DMS79 treated with DMSO at 0.1 percent for 48 hours (cell line): ENCODE measurements around the gene SBDS.
A peak's percentile ranks its signal among the peaks of the same experiment; 100 is the strongest.
"Not testable (repeated sequence)": the region's sequence is repeated elsewhere in the genome, so short reads cannot be mapped to it uniquely, and the experiment has no call there.

ENCODE experiments used
- DNase-seq: peaks from one replicate; lab custom pipeline; 2025; lab: John Stamatoyannopoulos, UW

Gene SBDS

DNA sequence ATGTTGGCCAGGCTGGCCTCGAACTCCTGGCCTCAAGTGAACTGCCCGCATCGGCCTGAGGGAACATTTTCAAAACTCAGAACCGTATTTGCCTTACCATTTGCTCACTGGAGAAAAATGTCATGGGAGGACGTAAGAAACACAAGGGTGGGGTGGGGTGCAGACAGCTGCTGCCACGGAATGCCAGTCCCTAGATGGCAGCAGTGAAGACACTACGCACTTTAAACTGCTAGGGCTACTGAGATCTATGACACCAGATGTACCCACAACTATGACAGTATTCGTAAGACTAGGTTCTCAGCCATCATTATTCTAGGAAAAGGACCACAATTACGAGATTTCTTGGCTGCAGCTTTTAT, 716 bp downstream of the SBDS start:
- DNase-seq = peak; percentile 13

DNA sequence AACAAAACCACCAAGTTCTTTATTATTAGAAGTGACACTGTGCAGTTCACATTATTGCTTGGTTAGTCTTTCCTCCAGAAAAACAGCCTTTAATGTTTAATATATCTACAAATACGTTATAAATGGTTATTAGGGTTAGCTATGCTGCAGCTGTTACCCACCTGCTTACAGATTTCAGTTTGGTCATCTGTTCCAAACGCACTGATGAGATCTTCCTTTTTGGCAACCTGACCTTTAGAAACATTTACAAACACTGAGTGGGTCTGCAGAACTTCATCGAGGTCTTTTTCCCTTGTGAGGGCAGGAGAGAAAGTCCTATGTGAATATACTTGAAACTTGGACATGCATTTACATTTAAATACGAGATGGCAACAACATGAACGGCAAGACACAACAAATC, 1.3 kb downstream of the SBDS start:
- not testable (repeated sequence) for DNase-seq

DNA sequence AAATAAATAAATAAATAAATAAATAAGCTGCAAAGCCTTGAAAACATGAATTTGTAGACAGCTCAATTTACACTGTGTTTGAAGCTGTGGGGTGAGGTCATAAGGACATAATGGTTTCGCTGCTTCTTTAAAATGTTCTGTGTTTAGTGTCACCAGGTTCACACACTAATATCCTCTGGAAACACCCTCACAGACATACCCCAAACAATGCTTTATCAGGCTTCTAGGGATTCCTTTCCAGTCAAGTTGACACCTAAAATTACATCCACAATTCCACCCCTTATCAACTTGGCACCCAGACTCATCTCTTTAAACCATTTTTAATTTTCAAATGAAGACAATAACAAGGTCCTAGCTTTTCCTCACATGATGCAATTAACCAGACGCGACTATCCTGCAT, 5.8 kb downstream of the SBDS start:
- DNase-seq = not testable (repeated sequence)

DNA sequence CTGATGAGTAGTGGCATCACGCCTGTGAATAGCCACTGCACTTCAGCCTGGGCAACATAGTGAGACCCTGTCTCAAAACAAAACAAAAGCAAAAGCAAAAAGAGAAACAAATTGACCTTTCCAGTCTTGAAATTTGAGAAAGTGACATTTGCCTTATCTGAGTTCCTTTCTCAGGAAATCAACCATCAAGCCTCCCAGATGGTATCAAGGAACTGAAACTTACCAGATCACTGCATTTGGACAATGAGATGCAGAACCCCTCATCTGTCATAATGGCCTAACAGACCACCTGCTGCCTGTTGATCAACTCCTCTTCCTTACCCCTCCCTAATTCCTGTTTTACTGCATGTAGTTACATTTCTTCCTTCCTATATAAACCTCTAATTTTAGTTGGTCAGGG, 15.1 kb downstream of the SBDS start:
- not testable (repeated sequence) for DNase-seq

DNA sequence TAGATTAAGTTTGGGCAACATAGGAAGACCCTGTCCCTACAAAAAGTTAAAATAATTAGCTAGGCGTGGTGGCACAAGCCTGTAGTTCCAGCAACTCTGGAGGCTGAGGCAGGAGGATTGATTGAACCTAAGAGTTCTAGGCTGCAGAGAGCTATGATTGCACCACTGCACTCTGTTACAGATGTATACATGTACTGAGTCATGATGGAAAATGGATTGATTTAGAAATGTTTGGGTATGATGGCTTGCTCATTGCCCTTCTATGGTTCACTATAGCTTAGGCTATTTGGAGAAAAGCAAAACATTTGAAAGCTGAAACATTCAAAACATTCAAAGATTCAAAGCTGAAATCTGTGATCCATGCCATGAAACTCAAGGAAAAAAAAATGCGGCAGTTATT, 16.4 kb downstream of the SBDS start:
- DNase-seq = not testable (repeated sequence)

DNA sequence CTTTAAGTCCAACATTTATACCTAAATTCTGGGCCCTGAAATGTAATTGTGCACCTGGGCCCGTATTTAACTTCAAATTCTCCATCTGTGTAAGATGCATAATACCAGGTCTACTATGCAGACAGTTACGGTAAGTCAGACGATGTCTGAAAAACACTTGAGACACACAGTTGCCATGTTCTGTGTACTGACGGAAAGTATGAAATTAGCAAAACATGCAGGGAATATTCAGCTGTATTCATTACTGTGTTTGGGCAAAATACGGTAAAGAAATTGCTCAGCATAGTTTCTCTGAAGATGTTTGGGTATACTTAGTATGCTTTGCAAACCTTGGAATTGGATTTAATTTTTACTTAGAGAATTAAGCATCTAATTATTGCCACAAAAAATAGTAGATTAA, 17.1 kb downstream of the SBDS start:
- DNase-seq = not testable (repeated sequence)

DNA sequence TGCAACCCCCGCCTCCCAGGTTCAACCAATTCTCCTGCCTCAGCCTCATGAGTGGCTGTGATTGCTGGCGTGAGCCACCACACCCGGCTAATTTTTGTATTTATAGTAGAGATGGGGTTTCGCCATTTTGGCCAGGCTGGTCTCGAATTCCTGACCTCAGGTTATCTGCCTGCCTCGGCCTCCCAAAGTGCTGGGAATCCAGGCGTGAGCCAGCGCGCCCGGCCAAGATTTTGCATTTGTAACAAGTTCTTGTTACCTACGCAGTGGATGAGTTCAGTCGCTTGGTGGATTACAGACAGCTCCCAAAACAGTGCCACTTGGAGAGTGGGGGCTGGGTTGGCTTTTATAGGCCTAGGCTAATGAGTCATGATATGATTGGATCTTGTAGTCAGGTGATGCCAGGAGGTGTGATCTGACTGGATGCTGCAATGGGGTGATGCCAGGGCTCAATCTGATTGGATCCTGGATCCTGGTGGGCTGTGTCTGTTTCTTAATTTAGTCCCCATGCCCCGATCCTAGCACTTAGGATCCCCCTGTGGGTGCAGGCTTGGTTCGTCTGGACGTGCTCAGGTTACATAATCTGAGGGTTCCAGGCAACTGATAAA, 20.3 kb downstream of the SBDS start:
- no peak for DNase-seq

DNA sequence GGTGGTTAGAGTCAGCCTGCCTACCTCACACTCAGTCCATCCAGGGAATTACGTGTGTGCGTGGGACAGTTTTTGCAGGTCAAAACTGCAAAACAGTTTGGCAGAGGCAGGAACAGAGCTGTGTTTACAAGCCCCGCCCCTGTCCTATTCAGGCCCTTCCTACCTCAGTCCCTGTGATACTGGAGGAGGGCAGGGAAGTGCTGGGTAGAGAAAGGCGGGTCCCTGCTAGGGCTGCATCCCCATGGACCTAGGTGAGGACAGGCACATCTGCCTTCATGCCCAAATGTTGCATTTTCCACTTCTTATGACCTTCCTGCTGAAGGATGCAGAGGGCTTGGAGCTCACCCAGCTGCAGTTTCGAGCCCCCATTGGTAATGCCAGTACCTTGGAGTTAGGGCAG, 25.1 kb downstream of the SBDS start:
- no peak for DNase-seq

DNA sequence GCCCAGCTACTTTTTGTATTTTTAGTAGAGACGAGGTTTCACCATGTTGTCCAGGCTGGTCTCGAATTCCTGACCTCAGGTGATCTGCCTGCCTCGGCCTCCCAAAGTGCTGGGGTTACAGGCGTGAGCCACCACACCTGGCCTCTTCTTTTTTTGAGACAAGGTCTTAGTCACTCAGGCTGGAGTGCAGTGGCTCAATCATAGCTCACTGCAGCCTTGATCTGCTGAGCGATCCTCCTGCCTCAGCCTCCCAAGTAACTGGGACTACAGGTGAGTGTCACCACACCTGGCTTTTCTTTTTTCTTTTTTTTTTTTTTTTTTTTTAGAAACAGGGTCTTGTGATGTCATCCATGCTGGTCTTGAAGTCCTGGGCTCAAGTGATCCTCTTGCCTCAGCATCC, 26.4 kb downstream of the SBDS start:
- DNase-seq = not testable (repeated sequence)

DNA sequence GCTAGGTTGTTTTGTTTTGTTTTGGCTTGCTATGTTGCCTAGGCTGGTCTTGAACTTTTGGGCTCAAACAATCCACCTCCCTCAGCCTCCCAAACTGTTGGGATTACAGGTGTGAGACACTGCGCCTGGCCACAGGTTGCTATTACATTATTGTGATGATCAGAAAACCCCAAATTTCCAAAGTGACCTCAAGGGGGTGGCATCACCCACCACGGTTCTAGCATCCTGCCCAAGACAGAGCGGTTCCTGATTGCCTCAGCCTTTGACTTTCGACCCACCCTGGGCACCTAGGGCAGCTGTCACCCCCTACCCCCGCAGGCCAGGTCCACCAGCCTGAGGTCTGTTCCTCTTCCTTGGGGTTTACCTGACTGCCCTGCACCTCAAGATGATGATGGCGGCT, 28.4 kb downstream of the SBDS start:
- no peak for DNase-seq

DNA sequence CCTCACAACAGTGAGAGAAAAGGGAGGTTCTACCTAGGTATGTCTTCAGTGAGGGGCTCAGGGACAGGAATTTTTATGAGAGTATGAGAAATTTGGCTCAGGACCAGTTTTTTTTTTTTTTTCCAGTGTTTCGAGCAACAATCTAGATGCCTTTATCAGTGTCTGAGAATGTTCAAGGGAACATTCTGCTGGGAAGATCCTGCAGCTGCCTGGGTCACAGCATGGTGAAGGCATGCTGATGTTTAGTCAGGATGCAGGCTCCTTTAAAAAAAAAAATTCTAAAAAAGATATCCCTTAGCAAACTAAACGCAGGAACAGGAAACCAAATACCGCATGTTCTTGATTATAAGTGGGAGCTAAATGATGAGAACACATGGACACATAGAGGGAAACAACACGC, 31.0 kb downstream of the SBDS start:
- no peak for DNase-seq

DNA sequence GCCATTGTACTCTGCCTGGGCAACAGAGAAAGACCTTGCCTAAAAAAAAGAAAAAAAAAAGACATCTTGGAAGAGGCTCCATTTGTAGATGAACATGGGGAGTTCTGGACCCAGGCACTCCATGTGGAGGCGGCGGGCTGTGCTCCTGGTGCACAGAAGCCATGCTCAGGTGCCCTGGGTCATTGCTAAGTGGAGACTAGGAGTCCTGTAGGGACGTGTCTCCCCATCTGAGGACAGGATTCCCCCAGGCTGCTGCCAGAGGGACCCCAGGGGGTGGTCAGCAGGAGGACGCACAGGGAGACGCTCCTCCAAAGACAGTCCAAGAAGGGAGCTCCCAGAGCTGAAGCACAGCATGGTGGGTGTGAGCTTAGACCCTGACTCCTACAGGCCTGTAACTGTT, 34.3 kb downstream of the SBDS start:
- no peak for DNase-seq

DNA sequence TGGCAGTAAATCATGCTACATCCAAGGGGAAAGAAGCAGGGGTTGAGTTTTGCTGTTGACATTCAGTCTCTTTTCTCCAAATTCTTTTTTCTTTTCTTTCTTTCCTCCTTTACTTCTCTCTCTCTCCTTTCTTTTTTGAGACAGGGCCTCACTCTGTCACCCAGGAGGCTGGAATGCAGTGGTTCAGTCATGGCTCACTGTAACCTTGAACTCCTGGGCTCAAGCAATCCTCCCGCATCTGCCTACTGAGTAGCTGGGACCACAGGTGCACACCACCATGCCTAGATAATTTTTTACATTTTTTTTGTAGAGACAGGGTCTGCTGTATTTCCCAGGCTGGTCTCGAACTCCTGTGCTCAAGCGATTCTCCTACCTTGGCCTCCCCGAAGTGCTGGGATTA, 35.2 kb downstream of the SBDS start:
- no peak for DNase-seq

DNA sequence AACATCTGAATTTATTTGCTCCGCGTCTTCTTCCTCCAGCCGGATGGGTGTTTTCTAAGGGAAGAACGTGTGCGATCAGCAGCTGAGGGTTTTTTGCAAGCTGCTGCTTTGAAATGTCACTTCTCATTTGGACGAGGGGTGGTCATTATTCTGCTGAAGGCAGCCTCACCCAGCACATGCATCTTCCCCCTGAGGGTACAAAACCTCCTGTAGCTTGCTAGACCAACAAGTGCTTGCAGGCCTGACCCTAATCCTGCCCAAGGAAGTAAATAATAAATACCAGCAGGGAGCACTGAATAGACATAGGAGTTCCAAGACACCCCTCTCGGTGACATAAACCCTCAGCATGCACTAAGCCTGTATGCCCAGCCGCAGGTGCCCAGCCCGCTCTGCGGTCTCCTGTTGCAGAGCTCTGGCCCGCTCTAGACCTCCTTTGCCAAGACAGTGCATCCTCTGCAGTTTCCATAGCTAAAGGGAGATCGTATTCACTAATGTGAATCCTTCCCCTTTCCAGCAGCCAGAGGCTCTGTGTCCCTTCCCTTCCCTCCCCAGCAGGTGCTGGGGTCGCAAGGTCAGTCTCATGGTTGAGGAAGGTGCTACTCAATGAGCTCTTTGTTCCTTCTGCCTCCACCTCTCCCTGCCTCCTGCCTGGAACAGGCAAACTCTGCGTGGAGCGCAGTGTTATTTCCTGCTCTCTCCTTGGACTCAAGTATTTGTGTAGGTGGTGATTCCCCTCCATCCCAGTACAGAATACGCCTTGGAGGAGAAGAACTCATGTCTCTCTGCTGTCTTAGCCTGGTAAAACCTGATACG, 36.6 kb downstream of the SBDS start:
- no peak for DNase-seq

DNA sequence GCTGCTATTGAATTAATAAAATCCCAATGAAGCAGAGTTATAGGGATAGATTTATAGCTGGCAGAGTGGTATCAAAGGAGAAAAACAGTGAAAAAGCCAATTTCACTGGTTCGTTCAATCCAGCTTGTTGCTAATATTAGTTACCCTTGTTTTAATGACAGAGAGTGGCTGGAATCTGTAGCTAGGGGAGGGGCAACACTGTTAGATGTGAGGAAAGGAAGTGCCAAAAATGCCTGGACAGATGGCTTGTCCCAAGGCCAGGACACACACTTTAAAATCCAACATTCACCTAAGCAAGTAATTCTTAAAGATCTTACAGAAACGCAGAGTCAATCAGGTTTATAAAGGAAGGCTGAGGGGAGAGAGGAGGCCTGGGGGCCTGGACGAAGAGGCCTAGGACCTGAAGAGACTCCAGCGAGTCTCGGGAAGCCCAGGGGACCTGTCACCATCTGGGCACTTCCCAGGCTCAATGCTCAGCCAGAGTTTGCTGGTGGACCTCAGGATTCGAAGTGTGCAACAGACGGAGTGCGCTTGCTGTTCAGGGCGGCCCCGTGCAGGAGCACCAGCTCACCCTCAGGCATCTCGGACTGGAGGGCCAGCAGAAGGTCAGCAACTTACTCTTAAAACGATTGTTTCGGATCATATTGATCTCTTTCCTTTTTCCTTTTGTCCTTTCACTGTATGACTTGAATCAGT, 37.6 kb downstream of the SBDS start:
- DNase-seq = no peak

DNA sequence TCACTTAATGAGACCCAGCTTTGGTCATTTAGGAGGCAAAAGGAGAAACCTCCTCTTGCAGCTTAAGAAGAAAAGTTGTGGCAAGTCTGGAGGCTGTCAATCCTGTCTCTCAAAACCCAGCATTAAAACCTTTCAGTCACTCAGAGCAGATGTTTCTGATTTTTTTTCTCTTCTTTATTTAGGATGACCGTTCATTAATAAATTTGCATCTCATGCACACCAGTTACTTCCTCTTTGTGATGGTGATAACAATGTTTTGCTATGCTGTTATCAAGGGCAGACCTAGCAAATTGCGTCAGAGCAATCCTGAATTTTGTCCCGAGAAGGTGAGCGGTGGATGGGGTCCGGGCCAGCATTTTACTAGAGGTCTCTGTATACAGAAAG, 42.4 kb downstream of the SBDS start:
- no peak for DNase-seq

DNA sequence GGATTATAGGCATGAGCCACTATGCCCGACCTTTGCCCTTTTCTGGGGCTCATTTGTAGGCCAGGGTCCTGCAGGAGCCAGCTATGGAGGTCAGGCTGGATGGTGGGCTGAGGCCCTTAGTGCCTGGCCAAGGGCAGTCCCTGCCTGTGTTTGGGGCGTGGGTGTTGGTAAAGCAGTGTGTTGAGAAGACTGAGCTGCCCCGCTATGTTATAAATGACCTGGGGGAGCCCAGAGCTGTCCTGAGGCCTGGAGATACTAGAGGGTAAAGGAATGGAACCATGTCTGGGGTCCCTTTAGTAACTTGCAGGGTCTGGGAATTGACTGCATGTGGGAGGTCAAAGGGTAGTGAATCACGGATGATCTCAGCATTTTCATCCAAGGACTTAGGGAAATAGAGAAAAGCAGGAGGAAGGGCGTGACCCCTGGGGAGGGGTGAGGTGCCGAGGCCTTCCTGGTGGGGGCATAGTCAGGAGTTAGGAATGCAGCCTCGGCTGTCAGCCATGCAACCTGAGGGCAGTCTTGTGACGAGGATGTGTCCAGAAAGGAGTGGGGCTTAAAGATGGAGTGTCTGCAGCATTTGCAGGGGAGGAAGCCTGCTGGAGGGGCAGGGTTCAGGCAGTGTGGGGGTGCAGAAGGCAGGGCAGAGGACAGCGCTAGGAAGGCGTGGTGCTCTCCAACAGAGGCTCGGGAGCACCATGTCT, 42.9 kb downstream of the SBDS start:
- DNase-seq = no peak

DNA sequence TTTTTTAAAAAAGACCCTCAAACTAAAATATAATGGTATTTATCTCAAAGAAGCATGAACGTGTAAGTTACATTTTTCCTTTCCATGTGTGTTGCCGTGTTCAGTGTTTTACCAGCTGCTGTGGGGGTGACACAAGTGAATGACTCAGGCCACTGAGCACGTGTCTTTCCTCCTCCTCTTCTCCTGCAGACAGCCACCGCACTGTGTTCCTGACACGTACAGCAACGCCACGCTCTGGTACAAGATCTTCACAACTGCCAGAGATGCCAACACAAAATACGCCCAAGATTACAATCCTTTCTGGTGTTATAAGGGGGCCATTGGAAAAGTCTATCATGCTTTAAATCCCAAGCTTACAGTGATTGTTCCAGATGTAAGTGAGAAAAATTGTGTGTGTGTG, 44.6 kb downstream of the SBDS start:
- no peak for DNase-seq

DNA sequence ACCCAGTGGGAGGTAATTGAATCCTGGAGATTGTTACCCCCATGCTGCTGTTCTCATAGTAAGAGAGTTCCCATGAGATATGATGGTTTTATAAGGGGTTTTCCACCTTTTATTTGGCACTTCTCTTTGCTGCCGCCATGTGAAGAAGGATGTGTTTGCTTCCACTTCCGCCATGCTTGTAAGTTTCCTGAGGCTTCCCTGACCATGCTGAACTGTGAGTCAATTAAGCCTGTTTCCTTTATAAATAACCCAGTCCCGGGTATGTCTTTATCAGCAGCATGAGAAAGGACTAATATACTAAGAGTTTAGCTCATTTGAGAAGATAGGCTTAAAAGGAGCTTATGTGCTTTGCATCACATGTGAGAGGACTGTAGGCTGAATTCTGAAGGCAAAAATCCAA, 45.1 kb downstream of the SBDS start:
- no peak for DNase-seq

DNA sequence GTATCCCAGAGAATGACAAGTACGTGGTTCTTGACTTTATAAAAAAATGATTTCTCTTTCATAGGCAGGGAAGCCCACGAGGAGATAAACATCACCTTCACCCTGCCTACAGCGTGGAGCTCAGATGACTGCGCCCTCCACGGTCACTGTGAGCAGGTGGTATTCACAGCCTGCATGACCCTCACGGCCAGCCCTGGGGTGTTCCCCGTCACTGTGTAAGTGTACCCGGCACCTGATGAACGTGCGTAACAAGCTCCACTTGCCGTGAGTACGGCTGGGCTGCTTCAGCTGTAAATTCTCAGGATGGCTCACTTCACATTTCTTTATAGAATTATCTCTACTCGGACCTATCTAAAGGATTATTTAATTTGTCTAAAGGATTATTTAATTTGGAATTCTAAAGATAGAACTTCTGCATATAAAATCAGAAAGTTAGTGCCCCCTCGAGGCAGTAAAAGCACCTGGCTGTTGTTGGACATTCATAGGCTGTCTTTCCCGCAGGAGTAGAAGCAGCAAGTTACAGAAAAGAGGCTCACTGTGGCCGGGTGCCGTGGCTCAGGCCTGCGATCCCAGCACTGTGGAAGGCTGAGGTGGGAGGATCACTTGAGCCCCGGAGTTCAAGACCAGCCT, 46.8 kb downstream of the SBDS start:
- DNase-seq = no peak

DNA sequence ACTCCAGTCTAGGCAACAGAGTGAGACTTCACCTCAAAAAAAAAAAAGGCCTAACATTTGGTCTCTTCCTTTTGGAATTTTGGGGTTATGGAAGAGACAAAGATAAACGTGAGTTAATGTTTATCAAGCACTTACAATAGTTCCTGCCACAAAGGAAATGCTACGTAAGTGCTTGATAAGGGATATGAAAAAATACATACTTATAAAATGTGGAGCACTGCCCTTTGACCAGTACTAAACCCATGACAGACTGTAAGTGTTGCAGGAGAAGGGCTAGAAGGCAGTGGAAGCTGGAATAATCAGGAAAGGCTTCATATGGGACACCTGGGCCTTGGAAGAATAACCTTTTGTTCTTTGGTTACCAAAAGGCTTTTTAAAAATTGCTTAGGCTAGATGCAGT, 48.8 kb downstream of the SBDS start:
- DNase-seq = no peak

DNA sequence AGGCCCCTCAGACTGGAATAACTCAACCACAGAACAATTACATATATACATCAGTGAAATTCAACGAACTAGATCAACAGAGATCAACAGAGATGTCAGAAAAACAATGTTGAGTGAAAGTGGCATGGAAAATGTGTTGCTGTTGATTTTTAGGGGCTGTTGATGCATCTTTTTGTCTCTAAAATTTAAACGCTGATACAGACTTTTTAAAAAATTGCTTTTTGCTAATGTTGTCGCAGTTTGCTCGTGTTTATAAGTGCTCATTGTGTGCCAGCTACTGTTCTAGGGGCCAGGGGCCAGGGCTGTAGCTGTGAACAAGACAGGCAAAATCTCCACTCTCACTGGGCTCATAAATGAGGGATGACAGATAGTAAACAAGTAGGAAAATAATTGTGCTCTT, 56.1 kb downstream of the SBDS start:
- no peak for DNase-seq
